Body of pancreas (tissue), 2 donors: Measurements from ENCODE around the gene MRGPRG. TPM values are rescaled to one million over a fixed set of nuclear protein-coding genes. Genes with fewer than 3 reads are reported as not detected.

ENCODE experiments used
- total RNA-seq, 2 donors: library from RNA; depleted of rRNA; stranded (reverse); fragments of >200 nt; gene quantifications; one replicate each; pipeline ENCODE4 v1.1.0, GENCODE V29; 2016

Gene MRGPRG
- total RNA-seq, 2 donors from 2014 or later = not detected

Other genes with a start within 250 kb of the MRGPRG start
- 10 to 100 TPM; 45.9 to 57.7 TPM for gene NAP1L4, start 226.5 kb downstream of the MRGPRG start, total RNA-seq
- 10 to 100 TPM; 15.8 to 20.8 TPM for gene CARS1, start 161.4 kb downstream of the MRGPRG start, total RNA-seq
- gene OSBPL5, start 53.5 kb downstream of the MRGPRG start, total RNA-seq = 10 to 100 TPM; 22.3 to 62.0 TPM
- not detected for gene MRGPRE, start 13.6 kb upstream of the MRGPRG start, total RNA-seq
- gene ZNF195, start 160.3 kb upstream of the MRGPRG start, total RNA-seq = 10 to 100 TPM; 14.5 to 23.9 TPM